Measurements from ENCODE around the gene CCR2.

DNA sequence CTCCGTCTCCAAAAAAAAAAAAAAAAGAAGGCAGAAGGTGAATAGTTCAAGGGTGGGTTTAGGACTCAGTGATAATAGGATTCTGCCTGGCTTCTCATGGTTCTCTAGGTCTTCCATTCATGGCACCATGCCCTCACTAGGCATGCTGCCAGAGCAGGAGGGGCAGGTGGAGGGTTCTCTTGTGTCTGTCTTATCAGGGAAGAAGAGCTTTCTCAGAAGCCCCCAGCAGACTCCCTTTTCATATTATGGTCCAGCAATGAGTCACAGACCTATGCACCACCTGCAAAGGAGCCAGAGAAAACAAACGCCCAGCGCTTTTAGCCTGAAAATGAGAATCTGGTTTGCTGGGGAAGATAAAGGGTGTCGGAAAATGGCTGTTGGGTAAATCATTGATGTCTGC is 3.0 kb downstream of the CCR2 start:
- TF ChIP-seq, protein P1, sequence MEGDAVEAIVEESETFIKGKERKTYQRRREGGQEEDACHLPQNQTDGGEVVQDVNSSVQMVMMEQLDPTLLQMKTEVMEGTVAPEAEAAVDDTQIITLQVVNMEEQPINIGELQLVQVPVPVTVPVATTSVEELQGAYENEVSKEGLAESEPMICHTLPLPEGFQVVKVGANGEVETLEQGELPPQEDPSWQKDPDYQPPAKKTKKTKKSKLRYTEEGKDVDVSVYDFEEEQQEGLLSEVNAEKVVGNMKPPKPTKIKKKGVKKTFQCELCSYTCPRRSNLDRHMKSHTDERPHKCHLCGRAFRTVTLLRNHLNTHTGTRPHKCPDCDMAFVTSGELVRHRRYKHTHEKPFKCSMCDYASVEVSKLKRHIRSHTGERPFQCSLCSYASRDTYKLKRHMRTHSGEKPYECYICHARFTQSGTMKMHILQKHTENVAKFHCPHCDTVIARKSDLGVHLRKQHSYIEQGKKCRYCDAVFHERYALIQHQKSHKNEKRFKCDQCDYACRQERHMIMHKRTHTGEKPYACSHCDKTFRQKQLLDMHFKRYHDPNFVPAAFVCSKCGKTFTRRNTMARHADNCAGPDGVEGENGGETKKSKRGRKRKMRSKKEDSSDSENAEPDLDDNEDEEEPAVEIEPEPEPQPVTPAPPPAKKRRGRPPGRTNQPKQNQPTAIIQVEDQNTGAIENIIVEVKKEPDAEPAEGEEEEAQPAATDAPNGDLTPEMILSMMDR (IDR thresholded peaks at IDR 0.05), result no peak
- TF ChIP-seq EP300 (IDR thresholded peaks at IDR 0.05) (no peak), POLR2A (IDR thresholded peaks at IDR 0.05) (no peak), POLR2AphosphoS5 (IDR thresholded peaks at IDR 0.05) (no peak)

Data from suprapubic skin (tissue), 4 donors.